Measurements from ENCODE around the gene NAV2. TPM values are rescaled to one million over a fixed set of nuclear protein-coding genes. Genes with fewer than 3 reads are reported as not detected.

The NAV2 gene
- polyA plus RNA-seq, 3 donors, result not detected

DNA sequence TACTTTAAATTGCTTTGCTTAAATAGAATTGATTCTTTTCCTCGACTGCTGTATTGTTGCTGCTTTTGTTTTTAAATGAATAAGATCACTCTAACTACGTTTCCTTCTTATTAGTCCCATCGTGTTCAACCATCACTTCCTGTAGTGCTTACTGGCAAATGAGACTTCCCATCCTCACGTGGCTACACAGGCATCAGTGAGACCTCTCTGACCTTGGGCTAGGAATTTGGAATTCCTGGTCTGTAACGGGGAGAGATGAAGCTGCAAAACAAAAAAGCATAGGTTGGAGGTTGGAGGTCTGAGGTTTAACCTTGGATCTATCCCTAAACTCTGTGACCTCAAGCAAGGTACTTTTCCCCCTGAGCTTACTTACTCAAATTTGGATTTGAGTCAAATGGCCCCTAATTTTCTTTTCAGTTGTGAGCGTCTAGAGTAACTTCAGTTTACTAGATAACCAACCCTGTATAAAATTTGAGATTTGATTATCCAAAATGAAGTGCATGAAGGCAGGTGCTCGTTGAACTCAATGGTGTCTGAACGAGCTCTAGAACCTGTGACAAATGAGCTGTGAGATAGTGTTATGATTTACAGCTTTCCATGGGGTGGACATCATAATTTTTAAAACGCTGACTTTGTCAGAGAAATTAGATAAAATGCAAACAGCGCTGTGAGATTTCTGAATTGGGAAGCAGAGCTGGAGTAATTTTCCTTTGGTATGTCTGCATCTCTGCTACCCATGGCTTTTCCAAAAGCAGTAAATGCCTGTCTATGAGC, 296.4 kb downstream of the NAV2 start:
- Histone ChIP-seq H4K20me1 (ENCODE audit: insufficient read depth, low read length) (no peaks in the 10 kb centered on the region), H3K27ac (ENCODE audit: low read depth in 1 of 2, low read length in 2 of 2) (no peak overlapping the region), H3K79me2 (ENCODE audit: insufficient read depth, low read length) (no peaks in the 10 kb centered on the region), H3K9ac (ENCODE audit: insufficient read depth, low read length, poor library complexity, severe bottlenecking) (no peak overlapping the region), H2AFZ (ENCODE audit: insufficient read depth, low read depth, low read length, poor library complexity, severe bottlenecking) (no peak overlapping the region), H3K4me1 (ENCODE audit: control insufficient read depth in 1 of 2, insufficient read depth in 2 of 2, low read length in 2 of 2) (no peaks in the 10 kb centered on the region), H3K4me2 (replicated peaks; ENCODE audit: extremely low read depth, low read length, poor library complexity, severe bottlenecking) (no peak overlapping the region), H3K4me3 (replicated peaks in 1 of 3; ENCODE audit: low read depth in 2 of 3, low read length in 3 of 3) (no peak overlapping the region), H3K36me3 (replicated peaks in 1 of 2; ENCODE audit: control insufficient read depth in 1 of 2, insufficient read depth in 2 of 2, low read length in 2 of 2) (no peaks in the 10 kb centered on the region), H3K27me3 (ENCODE audit: control insufficient read depth in 2 of 2, insufficient read depth in 2 of 2, low read length in 2 of 2) (peaks cover 0 to 4% of the 10 kb centered on the region in 2 donors), H3K9me3 (replicated peaks in 1 of 2; ENCODE audit: control insufficient read depth in 1 of 2, insufficient read depth in 1 of 2, low read length in 2 of 2) (no peaks in the 10 kb centered on the region)
- Mint-ChIP-seq H3K9me3 (peaks cover 0 to 4% (median 0%) of the 10 kb centered on the region in 7 donors), H3K27ac (no peak overlapping the region), H3K36me3 (no peaks in the 10 kb centered on the region), H3K27me3 (ENCODE audit: low read depth in 3 of 3) (peaks cover 3 to 6% (median 5%) of the 10 kb centered on the region in 3 donors), H3K4me1 (no peaks in the 10 kb centered on the region), H3K4me3 (no peak overlapping the region)
- TF ChIP-seq, protein P1, sequence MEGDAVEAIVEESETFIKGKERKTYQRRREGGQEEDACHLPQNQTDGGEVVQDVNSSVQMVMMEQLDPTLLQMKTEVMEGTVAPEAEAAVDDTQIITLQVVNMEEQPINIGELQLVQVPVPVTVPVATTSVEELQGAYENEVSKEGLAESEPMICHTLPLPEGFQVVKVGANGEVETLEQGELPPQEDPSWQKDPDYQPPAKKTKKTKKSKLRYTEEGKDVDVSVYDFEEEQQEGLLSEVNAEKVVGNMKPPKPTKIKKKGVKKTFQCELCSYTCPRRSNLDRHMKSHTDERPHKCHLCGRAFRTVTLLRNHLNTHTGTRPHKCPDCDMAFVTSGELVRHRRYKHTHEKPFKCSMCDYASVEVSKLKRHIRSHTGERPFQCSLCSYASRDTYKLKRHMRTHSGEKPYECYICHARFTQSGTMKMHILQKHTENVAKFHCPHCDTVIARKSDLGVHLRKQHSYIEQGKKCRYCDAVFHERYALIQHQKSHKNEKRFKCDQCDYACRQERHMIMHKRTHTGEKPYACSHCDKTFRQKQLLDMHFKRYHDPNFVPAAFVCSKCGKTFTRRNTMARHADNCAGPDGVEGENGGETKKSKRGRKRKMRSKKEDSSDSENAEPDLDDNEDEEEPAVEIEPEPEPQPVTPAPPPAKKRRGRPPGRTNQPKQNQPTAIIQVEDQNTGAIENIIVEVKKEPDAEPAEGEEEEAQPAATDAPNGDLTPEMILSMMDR (IDR thresholded peaks at IDR 0.05), result no peak
- 100% methylated on average over 2 of the region's 10 CpGs for WGBS (ENCODE audit: insufficient coverage)
- no peak for DNase-seq
- intact Hi-C loops (cut with micrococcal nuclease), result loop anchor here in 1 of 2 donors (10.0 kb wide), 1 partner anchor 64 kb away; no protein-coding TSS in a partner anchor

DNA sequence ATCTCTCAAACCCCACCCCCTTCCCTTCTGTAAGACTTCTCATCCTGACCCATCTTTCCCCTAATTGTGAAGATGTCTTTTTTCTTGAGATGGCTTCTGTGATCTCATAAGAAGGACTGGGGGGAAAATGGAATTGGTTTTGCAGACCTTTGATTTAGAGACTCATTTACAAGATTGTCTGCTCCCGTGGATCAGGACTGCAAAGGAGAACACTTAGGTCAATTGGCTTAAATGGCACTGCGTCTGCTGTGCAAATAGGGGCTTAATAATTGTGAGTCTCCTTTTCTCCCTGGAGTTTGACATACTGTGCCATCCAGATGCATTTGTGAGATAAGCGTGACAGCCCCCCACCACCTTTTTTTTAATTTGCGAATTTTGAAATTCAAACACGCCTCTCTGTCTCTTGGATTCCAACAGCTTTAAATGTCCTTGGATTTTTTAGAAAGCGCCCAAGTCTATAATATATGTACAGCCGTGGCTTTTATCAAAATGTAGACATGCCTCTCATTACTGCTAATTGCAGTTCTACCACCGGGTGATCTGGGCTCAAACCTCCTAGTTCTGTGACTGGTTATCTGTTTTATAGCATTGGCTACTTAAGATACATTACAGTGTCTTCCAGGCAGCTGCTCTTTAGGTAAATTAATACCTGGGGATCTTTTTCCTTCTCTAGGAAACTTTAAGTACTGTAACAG, 297.7 kb downstream of the NAV2 start:
- no peak for DNase-seq
- H4K20me1 ChIP-seq (ENCODE audit: insufficient read depth, low read length), result no peaks in the 10 kb centered on the region
- no peaks in the 10 kb centered on the region for H3K36me3 ChIP-seq (replicated peaks in 1 of 2; ENCODE audit: control insufficient read depth in 1 of 2, insufficient read depth in 2 of 2, low read length in 2 of 2)
- no peaks in the 10 kb centered on the region for H3K4me1 ChIP-seq (ENCODE audit: control insufficient read depth in 1 of 2, insufficient read depth in 2 of 2, low read length in 2 of 2)
- H3K4me3 ChIP-seq (replicated peaks in 1 of 3; ENCODE audit: low read depth in 2 of 3, low read length in 3 of 3), result no peak overlapping the region
- intact Hi-C loops (cut with micrococcal nuclease), result no loop called here
- H3K9me3 ChIP-seq (replicated peaks in 1 of 2; ENCODE audit: control insufficient read depth in 1 of 2, insufficient read depth in 1 of 2, low read length in 2 of 2), result no peaks in the 10 kb centered on the region
- no peak overlapping the region for H2AFZ ChIP-seq (ENCODE audit: insufficient read depth, low read depth, low read length, poor library complexity, severe bottlenecking)
- no peak overlapping the region for H3K9ac ChIP-seq (ENCODE audit: insufficient read depth, low read length, poor library complexity, severe bottlenecking)
- Mint-ChIP-seq H3K27ac (no peak overlapping the region), H3K9me3 (peaks cover 0 to 4% (median 0%) of the 10 kb centered on the region in 7 donors), H3K36me3 (no peaks in the 10 kb centered on the region), H3K4me1 (no peaks in the 10 kb centered on the region), H3K27me3 (ENCODE audit: low read depth in 3 of 3) (peaks cover 3 to 10% (median 5%) of the 10 kb centered on the region in 3 donors), H3K4me3 (no peak overlapping the region)
- peaks cover 0 to 4% of the 10 kb centered on the region in 2 donors for H3K27me3 ChIP-seq (ENCODE audit: control insufficient read depth in 2 of 2, insufficient read depth in 2 of 2, low read length in 2 of 2)
- WGBS (ENCODE audit: insufficient coverage), result 100% methylated on average over 2 of the region's 8 CpGs
- no peaks in the 10 kb centered on the region for H3K79me2 ChIP-seq (ENCODE audit: insufficient read depth, low read length)
- H3K27ac ChIP-seq (ENCODE audit: low read depth in 1 of 2, low read length in 2 of 2), result no peak overlapping the region
- H3K4me2 ChIP-seq (replicated peaks; ENCODE audit: extremely low read depth, low read length, poor library complexity, severe bottlenecking), result no peak overlapping the region
- TF ChIP-seq, protein P1 (IDR thresholded peaks at IDR 0.05), result no peak

Measured in CD14-positive monocyte (primary cell).